NCI-H446 treated with DMSO at 0.1 percent for 48 hours (cell line): ENCODE data around the gene CCL4.
"Not testable (repeated sequence)": the region's sequence is repeated elsewhere in the genome, so short reads cannot be mapped to it uniquely, and the experiment has no call there.

Experiments used
- DNase-seq: peaks from one replicate; lab custom pipeline; 2025; lab: John Stamatoyannopoulos, UW

The CCL4 gene

GRCh38 chr17:36103401-36103975, at the start of gene CCL4:
CCL4 (plus strand) TSS chr17:36103827; CDS start chr17:36103906, 79 bp downstream.
- not testable (repeated sequence) for DNase-seq

GRCh38 chr17:36055171-36055570, 48.5 kb upstream of the CCL4 start:
- no peak for DNase-seq

DNA sequence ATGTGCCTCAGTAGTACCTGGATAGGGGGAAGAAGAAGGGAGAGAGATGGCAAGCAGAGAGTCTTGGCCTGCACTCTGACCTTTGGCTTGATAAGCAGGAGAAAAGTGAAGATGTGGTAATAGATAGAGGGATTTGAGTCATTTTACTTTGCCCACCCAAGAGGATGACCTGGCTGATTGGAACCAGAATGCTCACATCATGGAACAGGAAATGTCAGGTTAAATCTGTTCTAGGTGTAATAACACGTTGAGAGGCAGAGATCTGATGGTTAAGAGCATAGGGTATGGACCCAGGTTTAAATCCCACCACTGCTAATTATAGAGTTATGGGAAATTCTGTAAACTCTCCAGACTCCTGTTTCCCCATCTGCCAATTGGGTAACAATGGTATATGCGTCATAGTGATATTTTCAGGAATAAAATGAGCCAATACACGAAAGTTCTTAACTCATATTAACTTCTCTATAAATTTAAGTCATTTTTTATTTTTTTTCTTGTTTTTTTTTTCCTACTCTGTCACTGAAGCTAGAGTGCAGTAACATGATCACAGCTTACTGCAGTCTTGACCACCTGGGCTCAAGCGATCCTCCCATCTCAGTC, 47.6 kb upstream of the CCL4 start:
- no peak for DNase-seq

DNA sequence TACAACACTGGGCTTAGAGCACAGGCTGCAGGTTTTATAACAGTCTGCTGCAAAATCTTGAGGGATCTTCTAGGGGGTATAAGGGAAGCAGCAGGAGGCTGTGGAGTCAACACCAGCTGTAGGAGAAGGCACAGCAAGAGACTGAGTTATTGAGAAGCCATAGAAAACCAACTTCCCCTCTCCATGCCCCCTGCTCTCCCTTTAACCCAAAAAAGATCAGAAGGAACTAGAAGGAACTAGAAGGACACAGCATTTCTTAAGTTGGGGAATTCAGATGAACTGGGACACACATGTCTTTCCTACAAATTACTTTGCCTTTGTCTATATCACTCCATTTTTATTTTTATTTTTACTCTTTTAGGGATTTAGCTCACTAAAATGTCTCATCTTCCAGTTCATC, 45.7 kb upstream of the CCL4 start:
- no peak for DNase-seq

DNA sequence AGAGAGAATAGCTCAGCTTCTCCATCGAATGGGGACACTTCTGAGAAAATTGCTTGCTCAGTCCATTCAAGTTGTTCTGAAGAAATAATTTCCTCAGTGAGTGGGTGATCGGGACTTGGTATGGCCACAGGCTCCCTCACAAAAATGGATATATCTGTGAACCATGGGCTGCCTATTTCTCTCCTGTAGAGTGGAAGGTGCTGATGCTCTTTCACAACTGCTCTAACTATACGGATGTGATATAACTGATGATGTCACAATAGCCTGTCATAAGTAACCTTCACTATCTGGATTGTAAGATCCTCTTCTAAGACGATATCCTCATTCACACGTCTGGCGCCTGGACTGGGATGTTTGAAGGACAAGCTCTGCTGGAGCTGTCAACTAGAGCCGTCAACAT, 44.2 kb upstream of the CCL4 start:
- no peak for DNase-seq

- DNase-seq: no peak
Measured at GRCh38 chr17:36060816-36061215, 42.8 kb upstream of the CCL4 start.

- no peak for DNase-seq
Measured at GRCh38 chr17:36063786-36064541, 39.7 kb upstream of the CCL4 start, which contains the start of gene CCL18. CCL18 (plus strand) TSS chr17:36064272; CDS start chr17:36064343, 71 bp downstream.

DNA sequence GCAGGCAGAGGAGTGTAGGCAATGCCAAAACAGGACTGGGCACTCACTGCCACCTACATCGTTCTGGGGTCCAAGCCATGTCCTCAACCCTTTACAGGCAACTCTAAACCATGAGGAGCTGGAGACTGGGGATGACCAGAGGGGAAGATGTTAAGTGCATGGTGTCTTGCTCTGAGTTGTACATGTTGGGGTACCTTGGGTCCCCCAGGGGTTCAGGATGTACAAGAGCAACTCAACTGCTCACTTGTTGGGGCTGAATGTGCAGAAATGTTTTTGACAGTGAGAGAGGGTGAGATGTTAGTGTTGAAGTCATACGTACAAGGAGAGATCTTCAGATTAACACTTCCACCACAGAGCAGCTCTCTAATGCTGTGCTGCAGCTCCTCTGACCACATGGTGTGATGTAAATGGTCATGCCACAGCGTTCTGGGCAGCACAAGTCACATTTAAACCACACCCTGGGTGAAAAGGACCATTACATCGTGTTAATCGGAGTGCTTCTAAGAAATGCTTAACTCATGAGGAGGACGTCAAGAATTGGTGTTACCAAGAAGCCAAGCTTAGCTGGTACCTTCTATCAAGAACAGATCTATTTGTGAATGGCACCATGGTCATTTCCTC, 37.2 kb upstream of the CCL4 start:
- DNase-seq: no peak

DNA sequence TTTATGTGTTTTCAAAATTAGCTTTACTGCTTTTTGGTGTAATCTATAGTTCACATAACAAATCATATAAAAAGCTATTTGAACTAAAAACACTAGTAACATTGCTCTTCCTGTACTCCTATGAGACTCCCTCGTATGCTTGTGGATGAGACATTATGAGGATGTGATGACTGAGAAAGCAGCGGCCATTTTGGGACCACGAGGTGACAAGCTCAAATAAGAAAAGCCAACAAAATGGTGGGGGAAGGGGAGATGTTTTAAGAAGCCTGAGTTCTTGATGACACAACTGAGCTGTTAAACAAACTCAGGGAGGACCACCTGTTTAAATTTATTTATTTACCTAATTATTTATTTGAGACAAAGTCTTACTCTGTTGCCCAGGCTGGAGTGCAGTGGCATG, 35.1 kb upstream of the CCL4 start:
- no peak for DNase-seq

- no peak for DNase-seq
Measured at GRCh38 chr17:36069136-36069535, 34.5 kb upstream of the CCL4 start.

DNA sequence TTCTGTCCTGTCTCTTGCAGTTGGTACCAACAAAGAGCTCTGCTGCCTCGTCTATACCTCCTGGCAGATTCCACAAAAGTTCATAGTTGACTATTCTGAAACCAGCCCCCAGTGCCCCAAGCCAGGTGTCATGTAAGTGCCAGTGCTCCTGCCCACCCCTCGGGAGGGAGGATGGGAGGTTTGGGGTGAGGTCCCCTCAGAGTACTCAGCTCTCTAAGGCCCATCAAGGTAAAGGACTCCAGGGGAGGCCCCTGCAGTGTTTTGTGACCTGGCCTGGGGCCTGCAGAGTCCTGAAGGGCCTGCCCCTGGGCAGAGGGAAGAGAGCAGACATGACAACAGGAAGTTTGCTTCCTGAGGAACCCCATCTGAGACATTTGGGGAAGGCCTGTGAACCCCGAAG, 33.2 kb upstream of the CCL4 start:
- DNase-seq: no peak

- DNase-seq: no peak
Measured at GRCh38 chr17:36071751-36072150, 31.9 kb upstream of the CCL4 start.

DNA sequence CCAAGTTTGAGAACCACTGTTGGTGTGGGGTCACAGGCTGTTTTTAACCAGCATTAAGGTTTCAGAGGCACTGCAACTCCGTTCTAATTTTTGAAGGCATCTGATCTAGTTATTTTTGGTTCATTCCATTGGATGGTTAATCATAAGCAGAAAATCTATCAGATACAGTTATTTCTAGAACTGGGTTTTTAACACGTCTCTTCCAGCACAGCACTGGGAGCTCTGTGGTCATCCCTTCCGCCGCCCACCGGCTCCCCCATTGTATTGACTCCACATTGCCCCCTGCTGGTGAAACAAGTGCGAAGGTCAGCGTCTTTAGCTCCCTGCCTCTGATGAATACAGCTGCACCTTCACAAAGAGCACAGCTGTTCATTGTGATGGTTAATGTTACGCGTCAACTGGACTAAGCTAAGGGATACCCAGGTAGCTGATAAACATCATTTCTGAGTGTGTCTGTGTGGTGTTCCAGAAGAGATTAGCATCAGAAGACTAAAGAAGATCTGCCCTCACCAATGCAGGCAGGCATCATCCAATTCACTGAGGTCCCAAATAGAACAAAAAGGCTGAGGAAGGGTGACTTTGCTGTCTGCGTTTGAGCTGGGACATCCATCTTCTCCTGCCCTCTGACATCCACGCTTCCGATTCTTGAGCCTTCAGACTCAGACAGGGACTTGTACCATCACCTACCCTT, 31.1 kb upstream of the CCL4 start:
- DNase-seq: no peak

DNA sequence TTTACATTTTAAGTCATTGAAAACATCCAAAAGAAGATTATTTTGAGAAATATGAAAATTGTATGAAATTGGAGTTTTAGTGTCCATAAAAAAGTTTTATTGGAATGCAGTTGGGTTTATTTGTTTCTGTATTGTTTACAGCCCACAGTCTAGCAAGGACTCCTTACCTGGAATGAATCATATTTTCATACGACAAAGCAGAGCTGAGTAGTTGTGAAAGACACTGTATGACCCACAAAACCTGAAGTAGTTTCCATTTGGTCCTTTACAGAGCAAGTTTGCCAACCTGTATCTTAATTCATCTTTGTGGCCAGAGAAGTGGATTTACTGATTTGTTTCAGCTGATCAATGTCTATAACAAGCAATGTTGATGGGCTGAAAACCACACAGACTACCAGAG, 29.3 kb upstream of the CCL4 start:
- no peak for DNase-seq

GRCh38 chr17:36081681-36082471, 21.8 kb upstream of the CCL4 start:
- not testable (repeated sequence) for DNase-seq

GRCh38 chr17:36082482-36083120, 21.0 kb upstream of the CCL4 start:
- not testable (repeated sequence) for DNase-seq

GRCh38 chr17:36083691-36084090, 19.9 kb upstream of the CCL4 start:
- DNase-seq: not testable (repeated sequence)

- no peak for DNase-seq
Measured at GRCh38 chr17:36085765-36086164, 17.9 kb upstream of the CCL4 start.

DNA sequence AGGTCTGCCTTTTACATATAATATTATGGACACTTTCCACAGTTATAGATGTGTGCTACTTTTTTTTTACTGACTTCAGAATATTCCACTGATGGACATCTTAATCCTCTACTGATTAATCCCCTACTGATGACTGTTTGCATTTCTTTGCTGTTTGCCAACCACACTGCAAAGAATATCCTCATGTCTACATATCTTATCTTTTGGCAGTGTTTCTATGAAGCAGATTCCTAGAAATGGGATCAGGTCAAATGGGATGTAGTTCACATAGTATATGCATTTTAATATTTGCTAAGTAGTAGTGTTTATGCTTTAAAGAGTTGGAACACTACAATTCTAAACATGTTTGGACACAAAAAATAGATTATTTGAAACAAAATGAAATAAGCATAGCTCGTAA, 16.8 kb upstream of the CCL4 start:
- no peak for DNase-seq

DNA sequence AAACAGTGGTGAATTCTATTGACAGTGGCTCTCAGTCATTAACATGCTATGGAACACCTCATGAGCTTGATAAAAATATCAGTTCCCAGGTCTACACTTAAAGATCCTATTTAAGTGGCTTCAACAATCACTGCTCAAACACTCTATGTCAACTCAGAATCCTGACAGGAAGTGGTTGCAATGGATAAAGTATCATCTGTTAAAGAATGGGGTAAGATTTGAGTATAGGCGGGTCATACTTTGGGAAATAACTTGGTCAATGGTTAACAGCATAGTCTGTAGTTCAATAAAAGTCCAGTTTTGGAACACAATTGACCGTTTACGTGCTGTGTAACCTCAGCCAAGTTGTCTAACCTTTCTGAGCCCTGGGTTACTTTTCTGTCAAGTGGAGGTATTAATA, 16.2 kb upstream of the CCL4 start:
- DNase-seq: not testable (repeated sequence)
